Endodermal cell (in vitro differentiated cells): Measurements from ENCODE around the gene ZNF81. TPM values are rescaled to one million over a fixed set of nuclear protein-coding genes. Genes with fewer than 3 reads are reported as not detected.

Source experiments
- DNase-seq: peaks from one replicate; pipeline ENCODE4 v3.0.0-alpha.2; 2017
- H3K27ac ChIP-seq: 2 replicates; pipeline ENCODE4 v1.5.1; 2013; ENCODE audit warnings: mild to moderate bottlenecking, low read depth, low read length, moderate library complexity
- H3K27me3 ChIP-seq: 2 replicates; pipeline ENCODE4 v1.6.1; 2013; ENCODE audit warnings: mild to moderate bottlenecking, low read length, moderate library complexity; ENCODE audit not compliant: insufficient read depth, control insufficient read depth, poor library complexity, severe bottlenecking
- H3K36me3 ChIP-seq: 2 replicates; pipeline ENCODE4 v1.7.0; 2013; ENCODE audit warnings: mild to moderate bottlenecking, low read length, moderate library complexity; ENCODE audit not compliant: control insufficient read depth, insufficient read depth
- H3K4me1 ChIP-seq: one replicate; pipeline ENCODE4 v1.7.0; 2013; ENCODE audit warnings: low read length; ENCODE audit not compliant: control insufficient read depth, insufficient read depth
- H3K4me3 ChIP-seq: 2 replicates; pipeline ENCODE4 v1.5.1; 2013; ENCODE audit warnings: mild to moderate bottlenecking, low read length, moderate library complexity
- H3K9ac ChIP-seq: 2 replicates; pipeline ENCODE4 v1.6.1; 2013; ENCODE audit warnings: mild to moderate bottlenecking, low read length, moderate library complexity; ENCODE audit not compliant: poor library complexity, severe bottlenecking; ENCODE audit errors: extremely low read depth
- H3K9me3 ChIP-seq: 2 replicates; pipeline ENCODE4 v1.6.1; 2013; ENCODE audit warnings: mild to moderate bottlenecking, low read length, moderate library complexity; ENCODE audit not compliant: control insufficient read depth
- H3K27ac Mint-ChIP-seq: 2 replicates; pipeline ENCODE4 v1.8.0; 2020; ENCODE audit warnings: mixed read lengths
- H3K27me3 Mint-ChIP-seq: 2 replicates; pipeline ENCODE4 v1.8.0; 2021; ENCODE audit warnings: mild to moderate bottlenecking, mixed read lengths; ENCODE audit not compliant: insufficient read depth
- H3K36me3 Mint-ChIP-seq: 2 replicates; pipeline ENCODE4 v1.8.0; 2020; ENCODE audit warnings: low read depth, mixed read lengths
- H3K4me1 Mint-ChIP-seq: 2 replicates; pipeline ENCODE4 v1.8.0; 2020; ENCODE audit warnings: mixed read lengths
- H3K4me3 Mint-ChIP-seq: 2 replicates; pipeline ENCODE4 v1.8.0; 2020; ENCODE audit warnings: mild to moderate bottlenecking, moderate library complexity, mixed read lengths
- H3K9me3 Mint-ChIP-seq: 2 replicates; pipeline ENCODE4 v1.8.0; 2020; ENCODE audit warnings: mild to moderate bottlenecking, mixed read lengths
- CTCF ChIP-seq: fragments of 200-600 bp; sonication (generic); conservative IDR thresholded peaks from 2 replicates; pipeline ENCODE4 v1.5.0; 2021; ENCODE audit warnings: antibody characterized with exemption, mild to moderate bottlenecking
- WGBS, 2 experiments: methylation state at CpG; one replicate each; pipeline versions ENCODE4 v1.1.5 to v1.1.7; 2013; ENCODE audit warnings: missing lambda C conversion rate in 2 of 2, mixed read lengths in 1 of 2; ENCODE audit not compliant: insufficient coverage in 1 of 2, insufficient read length in 1 of 2; 5-methylcytosine and 5-hydroxymethylcytosine counted together
- total RNA-seq, 2 donors: library from RNA; stranded (reverse); fragmentation: NEBNext Ultra II Directional in 1 of 2; extraction: Animal tissue kit (Norgen Biotek cat#: 25700) in 1 of 2; gene quantifications; 2 replicates in 1 of 2; 3 replicates in 1 of 2; pipeline ENCODE4 v1.2.1, GENCODE V29; 2021

Gene ZNF81
- total RNA-seq, 2 donors from 2014 or later = 9.8 to 12.6 TPM

GRCh38 chrX:47843363-47843762 is 6.7 kb downstream of the ZNF81 start:
- 100% methylated on average over 1 of the region's 1 CpG; no CpG with 5 or more reads in 1 of the 2 experiments for WGBS, 2 experiments
- Mint-ChIP-seq H3K4me1 (peaks cover 6% of the 10 kb centered on the region), H3K27me3 (no peaks in the 10 kb centered on the region), H3K27ac (no peak overlapping the region), H3K4me3 (no peak overlapping the region), H3K36me3 (peaks cover 24% of the 10 kb centered on the region), H3K9me3 (peaks cover 42% of the 10 kb centered on the region)
- H3K9me3 ChIP-seq = no peaks in the 10 kb centered on the region
- H3K27ac ChIP-seq = no peak overlapping the region
- DNase-seq = no peak
- H3K27me3 ChIP-seq = no peaks in the 10 kb centered on the region
- no peak for TF ChIP-seq CTCF
- no peaks in the 10 kb centered on the region for H3K4me1 ChIP-seq
- peaks cover 8% of the 10 kb centered on the region for H3K36me3 ChIP-seq
- no peak overlapping the region for H3K4me3 ChIP-seq
- no peak overlapping the region for H3K9ac ChIP-seq

- peaks cover 26% of the 10 kb centered on the region for H3K36me3 Mint-ChIP-seq
- peaks cover 38% of the 10 kb centered on the region for H3K9me3 Mint-ChIP-seq
- no peaks in the 10 kb centered on the region for H3K4me1 ChIP-seq
- H3K4me3 ChIP-seq = no peak overlapping the region
- no peak overlapping the region for H3K9ac ChIP-seq
- no peak overlapping the region for H3K4me3 Mint-ChIP-seq
- H3K27me3 ChIP-seq = no peaks in the 10 kb centered on the region
- DNase-seq = no peak
- 80% methylated on average over 1 of the region's 1 CpG; no CpG with 5 or more reads in 1 of the 2 experiments for WGBS, 2 experiments
- H3K36me3 ChIP-seq = peaks cover 8% of the 10 kb centered on the region
- no peak overlapping the region for H3K27ac ChIP-seq
- peaks cover 6% of the 10 kb centered on the region for H3K4me1 Mint-ChIP-seq
- no peaks in the 10 kb centered on the region for H3K27me3 Mint-ChIP-seq
- no peaks in the 10 kb centered on the region for H3K9me3 ChIP-seq
- no peak overlapping the region for H3K27ac Mint-ChIP-seq
- TF ChIP-seq CTCF = no peak
These were observed 7.4 kb downstream of the ZNF81 start for GRCh38 chrX:47844117-47844516.

GRCh38 chrX:47846040-47846439 is 9.3 kb downstream of the ZNF81 start:
- Histone ChIP-seq H3K27me3 (no peaks in the 10 kb centered on the region), H3K4me3 (no peak overlapping the region), H3K4me1 (no peaks in the 10 kb centered on the region), H3K27ac (no peak overlapping the region), H3K36me3 (peaks cover 8% of the 10 kb centered on the region), H3K9me3 (no peaks in the 10 kb centered on the region), H3K9ac (no peak overlapping the region)
- TF ChIP-seq CTCF = no peak
- Mint-ChIP-seq H3K27me3 (no peaks in the 10 kb centered on the region), H3K27ac (no peak overlapping the region), H3K9me3 (peaks cover 24% of the 10 kb centered on the region), H3K36me3 (peaks cover 29% of the 10 kb centered on the region), H3K4me3 (no peak overlapping the region), H3K4me1 (no peaks in the 10 kb centered on the region)
- no peak for DNase-seq
- WGBS, 2 experiments = 85 to 99% methylated on average over 2 to 7 of the region's 7 CpGs
